ENCODE results near the gene NTPCR.

NTPCR gene

GRCh38 chr1:233019778-233020325 is 69.4 kb downstream of the NTPCR start:
- peak; percentile 13 for DNase-seq

DNA sequence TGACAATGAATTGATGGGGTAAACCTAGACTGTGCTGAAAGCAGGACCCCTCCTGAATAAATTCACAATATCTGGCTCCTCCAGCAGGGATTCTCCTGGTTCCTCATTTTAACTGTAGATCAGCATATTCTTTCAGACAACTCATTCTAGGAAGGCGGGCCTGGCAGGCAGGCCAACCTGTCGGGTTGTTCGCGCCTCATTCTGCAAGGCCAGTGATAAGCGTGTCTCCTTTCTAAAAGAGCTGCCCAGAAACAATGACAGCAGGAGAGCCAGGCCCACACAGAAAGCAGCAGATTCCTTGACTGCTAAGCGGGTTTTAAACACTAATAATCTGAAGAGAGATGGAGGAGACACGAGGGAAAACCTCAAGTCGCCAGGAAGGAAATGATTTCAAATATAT is 70.0 kb downstream of the NTPCR start:
- no peak for DNase-seq

- DNase-seq: no peak
Observed at GRCh38 chr1:233022246-233022645, 71.8 kb downstream of the NTPCR start.

GRCh38 chr1:233024199-233024598 is 73.8 kb downstream of the NTPCR start:
- DNase-seq: no peak

- DNase-seq: peak; percentile 39
Observed at GRCh38 chr1:233025157-233025556, 74.7 kb downstream of the NTPCR start.

GRCh38 chr1:233025567-233025966 is 75.2 kb downstream of the NTPCR start:
- DNase-seq: no peak

DNA sequence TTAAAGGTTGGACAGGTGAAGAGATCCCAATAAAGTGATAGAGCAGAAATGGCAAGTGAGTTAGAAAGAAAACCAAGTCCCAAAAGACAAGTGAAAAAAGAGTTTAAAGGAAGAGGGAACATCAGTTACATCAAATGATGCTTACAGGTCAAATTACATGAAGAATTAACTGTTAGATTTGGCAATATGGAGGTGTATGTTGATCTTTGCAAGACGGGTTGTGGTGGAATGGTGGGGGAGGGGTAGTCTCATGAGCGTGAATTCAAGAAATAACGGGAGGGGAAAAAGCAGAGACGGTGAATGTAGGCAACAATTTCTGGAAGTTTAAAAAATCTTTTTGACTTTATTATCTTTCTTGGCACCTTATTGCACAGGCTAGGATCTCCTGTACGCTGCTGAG is 76.6 kb downstream of the NTPCR start:
- DNase-seq: no peak

DNA sequence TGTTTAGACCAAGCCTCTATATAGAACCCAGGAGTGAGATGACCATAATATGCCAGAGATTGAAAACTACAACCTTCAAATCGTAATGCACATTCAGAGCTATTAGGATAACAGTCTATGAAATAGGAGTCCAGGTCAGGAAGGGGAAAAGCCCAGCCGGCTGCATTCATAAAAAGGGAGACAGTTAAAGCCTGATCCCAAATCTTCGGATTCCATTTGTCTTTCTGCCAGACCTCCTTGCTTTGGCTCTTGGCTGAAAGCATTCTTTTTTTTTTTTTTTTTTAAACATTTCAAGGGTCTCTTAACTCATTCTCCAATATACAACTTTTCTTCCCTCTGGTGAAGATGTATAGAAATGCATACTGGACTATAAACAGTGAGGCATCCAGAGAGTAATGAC is 81.1 kb downstream of the NTPCR start:
- no peak for DNase-seq

- DNase-seq: no peak
Observed at GRCh38 chr1:233032916-233033315, 82.5 kb downstream of the NTPCR start.

DNA sequence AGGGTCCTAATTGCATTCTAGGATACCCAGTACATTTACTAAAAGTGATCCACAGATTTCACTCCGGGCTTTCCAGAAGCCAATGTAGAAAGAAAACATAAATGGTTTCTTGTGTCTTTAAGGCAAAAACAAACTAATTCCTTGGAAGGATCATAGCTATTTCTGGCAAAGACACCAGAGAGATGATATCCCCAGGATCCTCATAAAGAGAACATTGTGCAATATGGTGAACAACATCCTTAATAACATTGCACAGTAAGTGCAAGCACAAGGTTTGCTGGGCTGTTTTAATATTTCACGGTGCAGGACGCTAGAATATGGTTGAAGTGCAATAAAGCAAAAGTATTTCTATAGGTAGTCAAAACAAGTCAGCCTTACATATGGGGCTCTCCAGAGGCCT is 83.0 kb downstream of the NTPCR start:
- DNase-seq: no peak

Data from inflammatory macrophage treated with lipopolysaccharide for 4 hours (primary cell).